Stimulated activated CD8-positive, alpha-beta memory T cell treated with anti-CD3 and anti-CD28 coated beads, Interleukin-12 subunit alpha, Interleukin-12 subunit beta, amount 100 ng/mL, for 24 hours (primary cell): ENCODE results near the gene PPP6R1.
"Not testable (repeated sequence)": the region's sequence is repeated elsewhere in the genome, so short reads cannot be mapped to it uniquely, and the experiment has no call there.

Experiments used
- DNase-seq: peaks from one replicate; pipeline ENCODE4 v3.0.0-alpha.2; 2020; ENCODE audit errors: extremely low read depth

PPP6R1 gene

GRCh38 chr19:55241935-55242464, 16.8 kb downstream of the PPP6R1 start:
- DNase-seq, result no peak

- no peak for DNase-seq
These were observed 17.5 kb downstream of the PPP6R1 start for GRCh38 chr19:55241143-55241934.

DNA sequence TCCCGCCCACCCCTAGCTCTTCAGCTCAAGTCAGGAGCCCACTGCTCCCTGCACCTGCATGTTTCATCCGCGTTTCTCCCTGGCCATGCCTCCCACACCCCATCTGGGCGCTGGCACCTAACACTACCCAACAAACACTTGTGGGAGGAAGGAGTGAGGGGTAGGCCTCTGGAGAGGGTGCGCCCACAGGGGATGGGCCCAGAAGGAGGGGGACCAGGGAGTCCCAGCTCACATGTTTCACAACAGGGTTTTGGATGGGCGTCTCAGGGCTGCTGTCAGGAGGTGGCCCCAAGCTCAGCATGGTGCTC, 18.1 kb downstream of the PPP6R1 start:
- no peak for DNase-seq

- no peak for DNase-seq
These were observed 19.8 kb downstream of the PPP6R1 start for GRCh38 chr19:55239004-55239403.

DNA sequence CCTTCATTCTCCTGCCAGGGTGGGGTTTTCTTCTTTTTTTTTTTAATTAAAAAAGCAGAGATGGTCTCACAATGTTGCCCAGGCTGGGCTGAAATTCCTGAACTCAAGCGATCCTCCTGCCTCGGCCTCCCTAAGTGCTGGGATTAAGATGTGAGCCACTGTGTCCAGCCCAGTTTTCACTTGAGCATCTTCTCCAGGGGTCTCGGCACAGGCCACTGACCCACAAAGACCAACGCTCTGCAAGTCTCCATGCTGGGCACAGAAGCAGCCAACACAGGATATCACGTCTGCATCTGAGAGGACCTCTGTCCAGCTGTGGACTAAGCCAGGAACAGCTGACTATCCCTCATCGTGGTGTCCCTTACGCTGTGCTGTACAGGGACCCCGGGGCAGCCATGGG, 20.8 kb downstream of the PPP6R1 start:
- no peak for DNase-seq

GRCh38 chr19:55232986-55233385, 25.8 kb downstream of the PPP6R1 start:
- no peak for DNase-seq

GRCh38 chr19:55232286-55232602, 26.6 kb downstream of the PPP6R1 start:
- DNase-seq, result no peak

DNA sequence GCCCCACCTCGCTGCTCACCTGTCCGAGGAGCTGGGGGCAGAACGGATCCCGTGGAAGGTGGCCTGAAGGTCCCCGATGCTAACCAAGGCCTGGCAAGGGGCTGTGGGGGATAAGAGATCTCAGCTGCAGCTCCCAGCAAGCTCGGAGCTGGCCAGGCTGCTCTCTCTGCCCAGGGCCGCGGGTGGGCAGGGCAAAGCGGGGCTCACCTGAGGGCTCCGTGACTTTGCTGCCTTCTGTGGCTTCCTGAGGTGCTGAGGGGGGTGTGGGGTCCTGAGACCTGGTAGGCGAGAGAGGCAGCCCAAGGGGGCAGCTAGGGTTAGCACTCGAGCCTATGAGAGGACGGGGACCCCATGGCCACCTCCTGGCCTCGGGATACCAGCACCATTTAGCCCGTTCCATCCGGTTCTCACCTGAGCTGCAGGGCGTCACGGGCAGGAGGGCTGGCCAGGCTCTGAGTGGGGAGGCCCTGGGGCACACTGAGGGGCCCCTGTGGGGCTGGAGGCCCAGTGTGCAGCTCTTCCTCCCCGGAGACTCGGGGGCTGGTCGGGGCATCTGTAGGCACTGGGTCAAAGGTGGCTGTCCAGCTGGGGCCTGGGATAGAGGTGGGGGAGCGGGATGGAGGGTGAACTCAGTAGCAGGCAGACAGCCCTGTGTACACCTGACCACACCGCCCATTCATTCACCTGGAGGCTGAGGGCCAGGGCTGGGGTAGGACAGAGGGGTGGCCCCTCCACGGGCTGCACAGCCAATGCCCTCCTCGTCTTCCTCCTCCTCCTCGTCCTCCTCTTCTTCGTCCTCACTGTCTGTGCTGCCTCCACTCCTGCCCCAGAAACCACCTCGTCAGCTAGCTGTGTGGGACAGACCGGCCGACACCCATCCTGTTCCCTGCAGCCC, 27.2 kb downstream of the PPP6R1 start:
- DNase-seq, result no peak

- no peak for DNase-seq
These were observed 28.0 kb downstream of the PPP6R1 start for GRCh38 chr19:55230780-55231179.

DNA sequence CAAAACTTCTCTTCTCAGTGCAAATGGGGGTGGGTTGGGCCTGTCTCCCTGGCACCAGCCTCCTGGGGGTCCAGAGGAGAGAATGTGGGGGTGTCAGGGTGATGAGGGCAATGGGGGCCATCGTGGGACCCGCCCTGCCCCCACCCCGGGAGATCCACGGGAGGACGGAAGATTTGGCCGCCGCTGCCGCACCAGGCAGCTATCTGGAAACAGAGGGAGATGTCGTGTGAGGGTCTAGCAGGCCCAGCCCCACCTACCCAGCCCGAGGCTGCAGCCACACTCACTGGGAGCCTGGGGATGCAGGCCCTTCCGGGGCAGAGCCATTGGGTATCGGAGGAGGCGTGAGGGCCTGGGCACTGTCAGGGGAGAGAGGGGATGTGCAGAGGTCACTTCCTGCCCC, 28.5 kb downstream of the PPP6R1 start:
- no peak for DNase-seq

GRCh38 chr19:55229789-55230182, 29.0 kb downstream of the PPP6R1 start:
- DNase-seq, result no peak

GRCh38 chr19:55229145-55229788, 29.6 kb downstream of the PPP6R1 start:
- no peak for DNase-seq

DNA sequence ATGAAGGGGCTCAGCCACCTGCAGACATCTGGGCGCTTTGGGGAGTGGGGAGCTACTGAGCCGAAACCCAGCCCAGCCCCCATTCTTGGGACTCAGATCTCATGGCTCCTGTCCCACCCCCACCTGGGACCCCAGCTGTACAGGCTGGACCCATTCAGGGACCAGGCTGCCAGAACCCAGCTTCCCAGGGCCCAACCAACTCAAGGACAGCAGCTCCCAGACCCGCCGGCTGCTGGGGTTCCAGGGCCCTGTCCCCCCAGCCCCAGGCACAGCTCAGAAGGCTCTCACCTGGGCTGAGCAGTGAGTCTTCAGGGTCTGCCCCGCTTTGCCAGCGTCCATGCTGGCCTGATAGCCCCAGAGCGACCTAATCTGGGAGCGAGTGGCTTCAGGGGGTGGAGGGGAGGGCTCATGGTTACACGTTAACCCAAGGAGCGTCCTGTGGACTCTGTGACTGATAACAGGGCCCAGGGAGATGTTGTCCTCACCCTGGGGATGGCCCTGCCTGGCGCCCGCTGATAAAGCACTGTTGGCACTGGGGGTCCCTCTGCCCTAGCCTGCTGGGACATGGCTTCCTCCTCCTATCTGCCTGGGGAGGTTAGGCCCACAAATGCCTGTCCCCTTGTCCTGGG, 30.3 kb downstream of the PPP6R1 start, which contains the start of gene TMEM86B:
TMEM86B (minus strand) TSS at position 361 of the 629 bp plus-strand sequence; CDS start at position 339, 22 bp downstream.
- no peak for DNase-seq

GRCh38 chr19:55228015-55228391, 30.8 kb downstream of the PPP6R1 start:
- DNase-seq, result no peak

- DNase-seq, result no peak
These were observed 31.4 kb downstream of the PPP6R1 start for GRCh38 chr19:55227241-55228014.

- no peak for DNase-seq
These were observed 32.0 kb downstream of the PPP6R1 start for GRCh38 chr19:55226788-55227187.

DNA sequence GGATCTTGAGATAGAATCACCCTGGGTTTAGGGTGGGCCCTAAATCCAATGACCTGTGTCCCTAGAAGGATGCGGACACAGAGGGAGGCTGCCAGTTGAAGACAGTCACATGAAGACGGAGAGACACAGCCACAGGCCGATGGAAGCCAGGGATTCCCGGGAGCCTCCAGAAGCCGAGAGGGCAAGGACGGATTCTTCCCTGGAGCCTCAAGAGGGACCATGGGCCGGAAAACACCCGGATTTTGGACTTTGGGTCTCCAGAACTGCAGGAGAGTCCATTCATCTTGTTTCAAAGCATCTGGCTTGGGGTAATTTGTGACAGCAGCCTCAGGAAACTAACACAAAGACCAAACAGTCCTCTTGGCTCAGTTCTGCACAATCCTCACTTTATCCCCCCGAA, 32.5 kb downstream of the PPP6R1 start:
- no peak for DNase-seq

GRCh38 chr19:55225415-55225958, 33.3 kb downstream of the PPP6R1 start:
- no peak for DNase-seq

DNA sequence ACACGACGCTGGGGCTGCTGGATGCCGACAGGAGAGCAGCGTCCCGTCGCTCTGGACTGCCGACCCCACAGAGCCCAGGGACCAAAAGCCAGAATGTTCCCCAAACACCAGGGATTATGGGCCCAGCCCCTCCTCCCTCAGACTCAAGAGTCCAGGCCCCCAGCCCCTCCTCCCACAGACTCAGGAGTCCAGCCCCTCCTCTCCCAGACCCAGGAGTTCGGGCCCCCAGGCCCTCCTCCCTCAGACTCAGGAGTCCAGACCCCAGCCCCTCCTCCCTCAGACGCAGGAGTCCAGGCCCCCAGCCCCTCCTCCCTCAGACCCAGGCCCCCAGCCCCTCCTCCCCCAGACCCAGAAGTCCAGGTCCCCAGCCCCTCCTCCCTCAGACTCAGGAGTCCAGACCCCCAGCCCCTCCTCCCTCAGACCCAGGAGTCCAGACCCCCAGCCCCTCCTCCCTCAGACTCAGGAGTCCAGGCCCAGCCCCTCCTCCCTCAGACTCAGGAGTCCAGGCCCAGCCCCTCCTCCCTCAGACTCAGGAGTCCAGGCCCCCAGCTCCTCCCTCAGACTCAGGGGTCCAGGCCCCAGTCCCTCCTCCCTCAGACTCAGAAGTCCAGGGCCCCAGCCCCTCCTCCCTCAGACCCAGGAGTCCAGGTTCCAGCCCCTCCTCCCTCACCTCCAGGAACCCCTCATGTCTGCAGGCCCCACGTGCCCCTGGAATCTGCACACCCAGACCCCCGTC, 34.0 kb downstream of the PPP6R1 start:
- DNase-seq, result not testable (repeated sequence)

DNA sequence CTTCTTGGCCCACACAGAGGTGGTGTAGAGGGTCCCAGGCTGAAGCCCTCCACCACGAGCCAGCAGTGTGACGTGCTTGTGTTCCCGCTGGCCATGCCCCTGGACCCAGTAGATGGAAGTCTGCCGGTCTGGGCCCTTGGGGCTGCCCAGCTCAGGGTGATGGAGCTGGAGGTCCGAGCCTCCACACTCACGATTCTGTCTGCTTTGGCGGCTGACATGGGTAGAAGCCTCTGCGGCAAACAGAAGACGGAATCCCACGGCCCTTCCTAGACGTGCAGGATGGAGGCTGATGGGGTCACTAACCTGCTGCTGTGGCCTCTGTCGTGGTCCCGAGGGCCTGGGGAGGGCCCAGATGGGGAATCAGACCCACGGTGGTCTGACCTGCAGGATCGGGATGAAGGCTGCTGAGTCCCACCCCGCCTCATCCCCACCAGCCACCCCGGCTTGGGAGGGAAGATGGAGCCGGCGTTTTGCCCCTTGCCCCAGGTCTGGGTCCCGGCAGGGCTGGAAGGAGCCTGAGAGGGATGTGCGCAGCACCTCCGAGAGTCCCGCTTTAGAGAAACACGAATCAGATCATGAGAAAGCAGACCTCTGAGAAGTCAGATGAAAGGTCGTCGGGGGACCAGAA, 34.7 kb downstream of the PPP6R1 start:
- no peak for DNase-seq
